SU-DHL-6 (cell line): ENCODE data around the gene NPAS3.

Experiments
- CTCF ChIP-seq: fragments of 200-600 bp; sonication (generic); IDR thresholded peaks from one replicate; pipeline ENCODE4 v1.5.1; 2017; ENCODE audit warnings: antibody characterized with exemption, mild to moderate bottlenecking, low read length, moderate library complexity; ENCODE audit not compliant: insufficient read depth, poor library complexity, severe bottlenecking
- EZH2phosphoT487 ChIP-seq: fragments of 200-600 bp; sonication (generic), shearing (Covaris generic); conservative IDR thresholded peaks from 2 replicates; pipeline ENCODE4 v1.6.1; 2018; ENCODE audit warnings: mild to moderate bottlenecking, antibody characterized with exemption, low read length, moderate library complexity, mixed read lengths

DNA sequence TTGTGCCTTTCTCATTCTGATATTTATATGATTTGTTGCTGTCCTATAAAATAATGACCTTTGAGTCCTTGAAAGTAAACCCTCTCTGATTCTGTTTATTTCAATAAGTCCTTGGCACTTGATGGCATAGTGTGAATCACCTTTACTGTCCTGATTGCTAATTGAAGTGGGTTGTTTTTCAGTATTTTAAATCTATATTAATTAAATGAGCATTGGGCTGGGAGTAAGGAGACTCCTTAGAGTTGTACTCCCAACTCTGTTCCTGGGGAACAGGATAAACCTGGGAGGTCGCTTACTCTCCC, 776.5 kb downstream of the NPAS3 start:
- no peak for TF ChIP-seq CTCF
- TF ChIP-seq EZH2phosphoT487: no peak
